GM10266 (cell line): ENCODE results near the gene SIK2.
"Not testable (repeated sequence)": the region's sequence is repeated elsewhere in the genome, so short reads cannot be mapped to it uniquely, and the experiment has no call there.

ENCODE experiments used
- DNase-seq: peaks from one replicate; pipeline ENCODE4 v3.0.0; 2012; ENCODE audit errors: extremely low spot score
- CTCF ChIP-seq: IDR thresholded peaks from 2 replicates; pipeline ENCODE4 v1.5.1; 2012; ENCODE audit warnings: mild to moderate bottlenecking, low read depth; ENCODE audit not compliant: control insufficient read depth, insufficient read depth; ENCODE audit errors: missing control alignments

Gene SIK2

GRCh38 chr11:111639226-111639925 is 37.1 kb downstream of the SIK2 start:
- no peak for TF ChIP-seq CTCF
- DNase-seq = no peak

- no peak for TF ChIP-seq CTCF
- no peak for DNase-seq
Observed at GRCh38 chr11:111641339-111642015, 39.2 kb downstream of the SIK2 start.

- no peak for TF ChIP-seq CTCF
- DNase-seq = no peak
Observed at GRCh38 chr11:111642542-111642941, 40.3 kb downstream of the SIK2 start.

- DNase-seq = no peak
- no peak for TF ChIP-seq CTCF
Observed at GRCh38 chr11:111644922-111645321, 42.7 kb downstream of the SIK2 start.

- TF ChIP-seq CTCF = no peak
- no peak for DNase-seq
Observed at GRCh38 chr11:111645657-111646316, 43.5 kb downstream of the SIK2 start.

- not testable (repeated sequence) for DNase-seq
Observed at GRCh38 chr11:111651336-111651735, 49.1 kb downstream of the SIK2 start.

GRCh38 chr11:111652184-111652583 is 49.9 kb downstream of the SIK2 start:
- no peak for DNase-seq
- no peak for TF ChIP-seq CTCF

- DNase-seq = no peak
Observed at GRCh38 chr11:111654601-111655000, 52.4 kb downstream of the SIK2 start.

More at GRCh38 chr11:111654601-111655000, 52.4 kb downstream of the SIK2 start:
- TF ChIP-seq CTCF = no peak
